AG10803 (cell line): ENCODE measurements around the gene CYBC1.

Experiments
- DNase-seq: peaks from one replicate; pipeline ENCODE4 v3.0.0; 2010; ENCODE audit warnings: low read depth
- H3K4me3 ChIP-seq: 2 replicates; pipeline ENCODE4 v1.5.1; 2011; ENCODE audit warnings: mild to moderate bottlenecking, low read length, control low read depth
- CTCF ChIP-seq: conservative IDR thresholded peaks from 2 replicates; pipeline ENCODE4 v1.5.1; 2011; ENCODE audit warnings: mild to moderate bottlenecking, low read length, control low read depth, inconsistent platforms

The CYBC1 gene

GRCh38 chr17:82440469-82440981, 10.0 kb downstream of the CYBC1 start:
- TF ChIP-seq CTCF = no peak
- no peak for DNase-seq
- no peak overlapping the region for H3K4me3 ChIP-seq

GRCh38 chr17:82439829-82440365, 10.7 kb downstream of the CYBC1 start:
- no peak for DNase-seq
- TF ChIP-seq CTCF = no peak
- no peak overlapping the region for H3K4me3 ChIP-seq

GRCh38 chr17:82439194-82439828, 11.2 kb downstream of the CYBC1 start:
- TF ChIP-seq CTCF = no peak

GRCh38 chr17:82438401-82439193, 12.0 kb downstream of the CYBC1 start:
- H3K4me3 ChIP-seq = no peak overlapping the region
- no peak for TF ChIP-seq CTCF
- DNase-seq = no peak

More at GRCh38 chr17:82439194-82439828, 11.2 kb downstream of the CYBC1 start:
- DNase-seq = no peak
- no peak overlapping the region for H3K4me3 ChIP-seq

GRCh38 chr17:82437325-82437668, 13.3 kb downstream of the CYBC1 start:
- TF ChIP-seq CTCF = no peak

GRCh38 chr17:82436601-82437324, 13.8 kb downstream of the CYBC1 start:
- no peak overlapping the region for H3K4me3 ChIP-seq
- no peak for DNase-seq
- no peak for TF ChIP-seq CTCF

More at GRCh38 chr17:82437325-82437668, 13.3 kb downstream of the CYBC1 start:
- no peak overlapping the region for H3K4me3 ChIP-seq
- no peak for DNase-seq
